ENCODE measurements around the gene TMEM190. TPM values are rescaled to one million over a fixed set of nuclear protein-coding genes. Genes with fewer than 3 reads are reported as not detected.

Gene TMEM190
- total and polyA plus RNA-seq, 2 donors (not counting 3 experiments of a cell fraction or from before 2014, with no cell fraction given), result not detected

- H3K4me3 ChIP-seq (replicated peaks in 1 of 3; ENCODE audit: insufficient read depth in 1 of 3, low read depth in 1 of 3, low read length in 3 of 3), result no peak overlapping the region
- no TSS peak for BruUV-seq (replicated peaks)
- no peak for FAIRE-seq
- no peak for DNase-seq (ENCODE audit: low read depth, low spot score)
- POLR2A ChIA-PET, result interaction anchor here (1.2 kb wide), 1 partner anchor 110 kb away, joined by 3 read pairs; the partner anchor contains the start of gene PPP6R1
- peaks cover 10 to 21% of the 10 kb centered on the region in 2 experiments for H3K27me3 ChIP-seq (ENCODE audit: control insufficient read depth in 2 of 2, insufficient read depth in 2 of 2, low read length in 2 of 2)
- CTCF ChIA-PET, result interaction anchor here (0.9 to 1.4 kb wide), 2 partner anchors 29 to 77 kb away, joined by 3 read pairs; partner anchors contain the start of gene KMT5C
- no peak overlapping the region for H3K27ac ChIP-seq (ENCODE audit: insufficient read depth, low read depth, low read length)
- peaks cover 3% of the 10 kb centered on the region for H3K4me1 ChIP-seq (ENCODE audit: control insufficient read depth, extremely low read depth, insufficient read depth, low read length)
- H2AFZ ChIP-seq (ENCODE audit: low read depth, low read length), result no peak overlapping the region
- no peaks in the 10 kb centered on the region for H3K79me2 ChIP-seq (ENCODE audit: control insufficient read depth, insufficient read depth, low read length)
- dilution Hi-C loops (cut with MboI; ENCODE audit: extremely low pct_ligation_motif_present, low sequenced_read_pairs) (no loop called here), intact Hi-C loops (cut with micrococcal nuclease) (no loop called here)
- H4K20me1 ChIP-seq (replicated peaks; ENCODE audit: control insufficient read depth, extremely low read depth, insufficient read depth, low read length), result no peaks in the 10 kb centered on the region
- no peaks in the 10 kb centered on the region for H3K9me3 ChIP-seq (replicated peaks; ENCODE audit: control insufficient read depth, insufficient read depth, low read length)
- no peak overlapping the region for H3K9ac ChIP-seq (replicated peaks; ENCODE audit: extremely low read depth, insufficient read depth, low read length)
- no peaks in the 10 kb centered on the region for H3K36me3 ChIP-seq (ENCODE audit: control insufficient read depth in 2 of 2, extremely low read depth in 1 of 2, insufficient read depth in 2 of 2, low read length in 2 of 2)
- H3K4me2 ChIP-seq (ENCODE audit: insufficient read depth, low read length), result no peak overlapping the region
- TF ChIP-seq MAX (IDR thresholded peaks at IDR 0.05; ENCODE audit: insufficient read depth, insufficient read length), result no peak
- peak; percentile 18 for TF ChIP-seq EZH2 (IDR thresholded peaks at IDR 0.05; ENCODE audit: borderline replicate concordance, low read depth, low read length, severe bottlenecking)
- no peaks in the 10 kb centered on the region for H3K9me1 ChIP-seq (replicated peaks; ENCODE audit: control insufficient read depth, extremely low read depth, insufficient read depth, low read length)
Measured at GRCh38 chr19:55368701-55369563, 7.7 kb upstream of the TMEM190 start.

GRCh38 chr19:55369653-55370304 is 6.8 kb upstream of the TMEM190 start:
- POLR2A ChIA-PET, result interaction anchor here (0.6 to 1.2 kb wide), 2 partner anchors 111 to 222 kb away, joined by 3 read pairs; partner anchors contain the start of gene PPP6R1
- FAIRE-seq, result no peak
- no peaks in the 10 kb centered on the region for H3K36me3 ChIP-seq (ENCODE audit: control insufficient read depth in 2 of 2, extremely low read depth in 1 of 2, insufficient read depth in 2 of 2, low read length in 2 of 2)
- no TSS peak for BruUV-seq (replicated peaks)
- H3K9ac ChIP-seq (replicated peaks; ENCODE audit: extremely low read depth, insufficient read depth, low read length), result no peak overlapping the region
- TF ChIP-seq EZH2 (IDR thresholded peaks at IDR 0.05; ENCODE audit: borderline replicate concordance, low read depth, low read length, severe bottlenecking) (peak; percentile 65), JUN (IDR thresholded peaks at IDR 0.05; ENCODE audit: borderline replicate concordance, insufficient read depth, insufficient read length, low read depth) (no peak)
- no peaks in the 10 kb centered on the region for H3K9me1 ChIP-seq (replicated peaks; ENCODE audit: control insufficient read depth, extremely low read depth, insufficient read depth, low read length)
- no peaks in the 10 kb centered on the region for H3K9me3 ChIP-seq (replicated peaks; ENCODE audit: control insufficient read depth, insufficient read depth, low read length)
- no peak overlapping the region for H3K27ac ChIP-seq (ENCODE audit: insufficient read depth, low read depth, low read length)
- H3K4me2 ChIP-seq (ENCODE audit: insufficient read depth, low read length), result no peak overlapping the region
- H2AFZ ChIP-seq (ENCODE audit: low read depth, low read length), result peak overlapping the region; percentile 17
- no peaks in the 10 kb centered on the region for H4K20me1 ChIP-seq (replicated peaks; ENCODE audit: control insufficient read depth, extremely low read depth, insufficient read depth, low read length)
- no peak for DNase-seq (ENCODE audit: low read depth, low spot score)
- H3K4me1 ChIP-seq (ENCODE audit: control insufficient read depth, extremely low read depth, insufficient read depth, low read length), result peaks cover 3% of the 10 kb centered on the region
- no peaks in the 10 kb centered on the region for H3K79me2 ChIP-seq (ENCODE audit: control insufficient read depth, insufficient read depth, low read length)
- peaks cover 10 to 21% of the 10 kb centered on the region in 2 experiments for H3K27me3 ChIP-seq (ENCODE audit: control insufficient read depth in 2 of 2, insufficient read depth in 2 of 2, low read length in 2 of 2)
- CTCF ChIA-PET, result interaction anchor here (1.0 kb wide), 1 partner anchor 68 kb away, joined by 3 read pairs; no protein-coding TSS in a partner anchor
- H3K4me3 ChIP-seq (replicated peaks in 1 of 3; ENCODE audit: insufficient read depth in 1 of 3, low read depth in 1 of 3, low read length in 3 of 3), result no peak overlapping the region
- intact Hi-C loops (cut with micrococcal nuclease) (no loop called here), dilution Hi-C loops (cut with MboI; ENCODE audit: extremely low pct_ligation_motif_present, low sequenced_read_pairs) (no loop called here)

All from endothelial cell of umbilical vein (primary cell).